IMR-90 (cell line): Measurements from ENCODE around the gene DAD1. TPM values are rescaled to one million over a fixed set of nuclear protein-coding genes. Genes with fewer than 3 reads are reported as not detected.
A peak's percentile ranks its signal among the peaks of the same experiment; 100 is the strongest.

Experiments
- ATAC-seq: fragments of 200-7000 bp; cut with Tn5 transposase; 2 replicates; pipeline ENCODE4 v1.9.1; 2020; ENCODE audit warnings: low read depth, mild to moderate bottlenecking, moderate library complexity
- BruUV-seq: library from RNA; stranded (reverse); fragments of 400-500 nt; replicated peaks from 2 replicates; lab custom pipeline; 2021; lab: Mats Ljungman, UMichigan
- CTCF ChIA-PET: fragments of 300-600 bp; formaldehyde crosslinking; extraction: SDS; loops from one replicate; lab custom pipeline; 2021; ENCODE audit warnings: antibody characterized with exemption; lab: Yijun Ruan, JAX
- POLR2A ChIA-PET: fragments of 300-600 bp; sonication (Branson Sonifier 250); formaldehyde crosslinking; loops from one replicate; lab custom pipeline; 2022; ENCODE audit warnings: antibody characterized with exemption; ENCODE audit not compliant: unreplicated experiment; lab: Charles Lee
- DNase-seq: peaks from one replicate; pipeline ENCODE4 v3.0.0; 2013
- H2AFZ ChIP-seq: replicated peaks from 2 replicates; pipeline ENCODE3; 2013; ENCODE audit warnings: low read length, mild to moderate bottlenecking; ENCODE audit not compliant: poor library complexity
- H2AK5ac ChIP-seq: 2 replicates; pipeline ENCODE4 v1.6.1; 2013; ENCODE audit warnings: low read depth, low read length, inconsistent platforms
- H2AK9ac ChIP-seq: replicated peaks from 2 replicates; pipeline ENCODE3; 2013; ENCODE audit warnings: mild to moderate bottlenecking, low read depth, low read length, moderate library complexity; ENCODE audit not compliant: poor library complexity
- H2BK120ac ChIP-seq: 2 replicates; pipeline ENCODE4 v1.6.1; 2013; ENCODE audit warnings: low read depth, low read length, inconsistent platforms
- H2BK15ac ChIP-seq: 3 replicates; pipeline ENCODE4 v1.6.1; 2013; ENCODE audit warnings: low read depth, low read length, inconsistent platforms
- H2BK20ac ChIP-seq: 2 replicates; pipeline ENCODE4 v1.6.1; 2013; ENCODE audit warnings: low read depth, mild to moderate bottlenecking, inconsistent platforms, low read length, moderate library complexity
- H2BK5ac ChIP-seq: 2 replicates; pipeline ENCODE4 v1.6.1; 2013; ENCODE audit warnings: mild to moderate bottlenecking, low read depth, low read length, inconsistent platforms; ENCODE audit not compliant: poor library complexity, severe bottlenecking
- H3K14ac ChIP-seq: replicated peaks from 2 replicates; pipeline ENCODE4 v1.6.1; 2013; ENCODE audit warnings: low read depth, low read length, inconsistent platforms
- H3K18ac ChIP-seq: 2 replicates; pipeline ENCODE4 v1.6.1; 2013; ENCODE audit warnings: low read depth, low read length, control low read depth
- H3K23ac ChIP-seq: 2 replicates; pipeline ENCODE4 v1.6.1; 2013; ENCODE audit warnings: low read depth, low read length, inconsistent platforms
- H3K27ac ChIP-seq: 2 replicates; pipeline ENCODE4 v1.5.1; 2013; ENCODE audit warnings: mild to moderate bottlenecking, control low read depth, low read length; ENCODE audit not compliant: insufficient read depth
- H3K27me3 ChIP-seq: 2 replicates; pipeline ENCODE4 v1.6.1; 2013; ENCODE audit warnings: low read length; ENCODE audit not compliant: control insufficient read depth, insufficient read depth
- H3K36me3 ChIP-seq: 2 replicates; pipeline ENCODE4 v1.6.1; 2013; ENCODE audit warnings: low read length, mixed read lengths; ENCODE audit not compliant: control insufficient read depth, insufficient read depth
- H3K4ac ChIP-seq: 2 replicates; pipeline ENCODE4 v1.6.1; 2013; ENCODE audit warnings: low read depth, low read length, inconsistent platforms
- H3K4me1 ChIP-seq: 2 replicates; pipeline ENCODE4 v1.6.1; 2013; ENCODE audit warnings: low read length, mixed read lengths; ENCODE audit not compliant: control insufficient read depth, insufficient read depth
- H3K4me2 ChIP-seq: 2 replicates; pipeline ENCODE4 v1.6.1; 2013; ENCODE audit warnings: low read depth, mild to moderate bottlenecking, control low read depth, low read length, moderate library complexity
- H3K4me3 ChIP-seq: 2 replicates; pipeline ENCODE4 v1.5.1; 2013; ENCODE audit warnings: low read depth, mild to moderate bottlenecking, control low read depth, low read length, moderate library complexity; ENCODE audit not compliant: insufficient read depth
- H3K56ac ChIP-seq: 2 replicates; pipeline ENCODE4 v1.6.1; 2013; ENCODE audit warnings: low read length, inconsistent platforms; ENCODE audit not compliant: insufficient read depth; ENCODE audit errors: extremely low read depth
- H3K79me1 ChIP-seq, 2 experiments: 2 replicates each; pipeline ENCODE4 v1.6.1; 2013; ENCODE audit warnings: low read length in 2 of 2, inconsistent platforms in 1 of 2, low read depth in 1 of 2
- H3K9ac ChIP-seq: 2 replicates; pipeline ENCODE4 v1.6.1; 2013; ENCODE audit warnings: low read depth, low read length, control low read depth
- H3K9me1 ChIP-seq: 2 replicates; pipeline ENCODE4 v1.6.1; 2013; ENCODE audit warnings: low read length, inconsistent platforms; ENCODE audit not compliant: insufficient read depth
- H3K9me3 ChIP-seq: 2 replicates; pipeline ENCODE4 v1.6.1; 2013; ENCODE audit warnings: low read length; ENCODE audit not compliant: control insufficient read depth, insufficient read depth
- H4K20me1 ChIP-seq: 2 replicates; pipeline ENCODE4 v1.6.1; 2013; ENCODE audit warnings: low read length, inconsistent platforms; ENCODE audit not compliant: insufficient read depth
- H4K5ac ChIP-seq: 2 replicates; pipeline ENCODE4 v1.6.1; 2013; ENCODE audit warnings: mild to moderate bottlenecking, low read depth, low read length, control low read depth
- H4K8ac ChIP-seq, 2 experiments: 2 replicates each; pipeline ENCODE4 v1.6.1; 2013; ENCODE audit warnings: low read depth in 2 of 2, low read length in 2 of 2, control low read depth in 1 of 2, inconsistent platforms in 1 of 2
- H4K91ac ChIP-seq: 2 replicates; pipeline ENCODE4 v1.6.1; 2013; ENCODE audit warnings: low read depth, low read length, inconsistent platforms; ENCODE audit not compliant: insufficient read depth
- CEBPB ChIP-seq: IDR thresholded peaks from 2 replicates; pipeline ENCODE4 v1.6.1; 2012; ENCODE audit warnings: low read depth, low read length, improper control_type of control experiment
- NFE2L2 ChIP-seq: fragments of 150-350 bp; IDR thresholded peaks from 2 replicates; pipeline ENCODE4 v1.6.1; 2016; ENCODE audit warnings: low read depth, mild to moderate bottlenecking, low read length
- WGBS, 2 experiments: methylation state at CpG; one replicate each; pipeline versions ENCODE4 v1.1.5 to v1.1.7; 2013; ENCODE audit warnings: missing lambda C conversion rate in 2 of 2; ENCODE audit not compliant: insufficient read length in 1 of 2; ENCODE audit errors: extremely low coverage in 2 of 2; 5-methylcytosine and 5-hydroxymethylcytosine counted together
- dilution Hi-C: fragments of 300-500 bp; cut with HindIII; formaldehyde crosslinking; loops from one replicate; pipeline ENCODE4 v1.14.3; 2018; ENCODE audit warnings: low sequenced_read_pairs; ENCODE audit not compliant: unreplicated experiment
- in situ Hi-C: fragments of 300-500 bp; cut with MboI; formaldehyde crosslinking; loops from 3 replicates; pipeline ENCODE4 v1.14.3; 2019; ENCODE audit warnings: low sequenced_read_pairs, inconsistent platforms, mixed read lengths
- intact Hi-C: fragments of 100-400 bp; cut with micrococcal nuclease; formaldehyde crosslinking; loops from 2 replicates; pipeline ENCODE4 v1.10.0; 2022
- polyA plus RNA-seq, 3 experiments: library from polyadenylated mRNA; depleted of rRNA; stranded (reverse); fragments of >200 nt; gene quantifications; 2 replicates each; pipeline ENCODE4 v1.2.3, GENCODE V29; 2012; ENCODE audit warnings: low replicate concordance in 1 of 3
- total RNA-seq: library from RNA; depleted of rRNA; stranded (reverse); fragments of >200 nt; gene quantifications from 2 replicates; pipeline ENCODE4 v1.2.3, GENCODE V29; 2012

The DAD1 gene
- total and polyA plus RNA-seq, 2 of the 4 experiments (the other 2 are of a cell fraction): 396 to 496 TPM

GRCh38 chr14:22519877-22520685 lies 68.9 kb downstream of the DAD1 start:
- H2AFZ ChIP-seq: peak overlapping the region; percentile 9
- H3K4ac ChIP-seq: peak overlapping the region; percentile 83
- H2AK5ac ChIP-seq: peak overlapping the region; percentile 41
- no peaks in the 10 kb centered on the region for H3K79me1 ChIP-seq
- H2BK15ac ChIP-seq: peak overlapping the region; percentile 80
- H4K91ac ChIP-seq: peak overlapping the region; percentile 69
- BruUV-seq: no TSS peak
- peak overlapping the region; percentile 90 for H2BK120ac ChIP-seq
- intact Hi-C loops (no loop called here), dilution Hi-C loops (no loop called here), in situ Hi-C loops (no loop called here)
- H3K14ac ChIP-seq: peak overlapping the region; percentile 92
- H3K9me1 ChIP-seq: 0 out of 2 replicates have a peak, but pooled peaks cover 2% of the 10 kb centered on the region
- peak overlapping the region; percentile 90 for H2BK20ac ChIP-seq
- ATAC-seq (peak; percentile 84), DNase-seq (peak; percentile 83)
- H3K27me3 ChIP-seq: no peaks in the 10 kb centered on the region
- H3K9me3 ChIP-seq: no peaks in the 10 kb centered on the region
- H3K4me3 ChIP-seq: no peak overlapping the region
- H4K8ac ChIP-seq: peak overlapping the region; percentile 37 to 93
- no peaks in the 10 kb centered on the region for H4K20me1 ChIP-seq
- peak overlapping the region; percentile 77 for H3K23ac ChIP-seq
- H2AK9ac ChIP-seq: peak overlapping the region; percentile 5
- CTCF ChIA-PET: interaction anchor here (1.2 to 1.6 kb wide), 2 partner anchors 12 to 50 kb away, joined by 3 to 5 read pairs; no protein-coding TSS in a partner anchor
- peak overlapping the region; percentile 47 for H2BK5ac ChIP-seq
- peak overlapping the region; percentile 12 for H3K56ac ChIP-seq
- H3K18ac ChIP-seq: peak overlapping the region; percentile 71
- H3K36me3 ChIP-seq: no peaks in the 10 kb centered on the region
- peak overlapping the region; percentile 36 for H3K27ac ChIP-seq
- peaks cover 11% of the 10 kb centered on the region for H3K4me1 ChIP-seq
- TF ChIP-seq NFE2L2 (no peak), CEBPB (peak; percentile 53; the same call in 1 of the 2 replicates)
- H4K5ac ChIP-seq: peak overlapping the region; percentile 77
- H3K4me2 ChIP-seq: peak overlapping the region; percentile 19
- POLR2A ChIA-PET: no interaction called here
- H3K9ac ChIP-seq: no peak overlapping the region
- WGBS, 2 experiments: no CpG with 5 or more reads among the region's 6 CpGs
